ENCODE data around the gene COX4I1. TPM values are rescaled to one million over a fixed set of nuclear protein-coding genes. Genes with fewer than 3 reads are reported as not detected.

COX4I1 gene
- total and polyA plus RNA-seq, 10 of the 15 experiments (the other 5 are each of a cell fraction or from before 2014, with no cell fraction given) = 480 to 1,889 (median 872) TPM

DNA sequence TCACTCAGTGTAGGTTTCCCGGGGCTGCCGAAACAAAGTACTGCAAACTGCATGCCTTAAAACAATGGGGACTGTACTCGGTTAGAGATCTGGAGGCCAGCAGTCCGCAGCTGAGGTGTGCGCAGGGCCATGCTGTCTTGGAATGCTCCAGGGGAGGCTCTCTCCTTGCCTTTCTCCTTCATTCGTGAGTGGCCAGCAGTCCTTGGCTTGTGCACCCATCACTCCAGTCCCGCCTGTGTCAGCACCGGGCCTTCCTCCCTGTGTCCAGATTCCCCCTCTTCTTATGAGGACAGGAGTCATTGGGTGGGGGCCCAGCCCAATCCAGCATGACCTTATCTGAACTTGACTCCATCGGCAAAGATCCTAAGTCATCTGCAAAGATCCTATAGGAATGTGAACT is 43.4 kb downstream of the COX4I1 start:
- DNase-seq (ENCODE audit: low read depth, low spot score) = no peak
- H3K27me3 ChIP-seq (replicated peaks in 1 of 2; ENCODE audit: control insufficient read depth in 2 of 2, insufficient read depth in 2 of 2, low read length in 1 of 2) = no peaks in the 10 kb centered on the region

More for the DNA sequence above, 43.4 kb downstream of the COX4I1 start:
- Histone ChIP-seq H3K27ac (ENCODE audit: control insufficient read depth, insufficient read depth) (no peak overlapping the region), H3K36me3 (ENCODE audit: control insufficient read depth in 2 of 2, insufficient read depth in 2 of 2, low read length in 1 of 2) (no peaks in the 10 kb centered on the region), H3K9me3 (replicated peaks; ENCODE audit: control insufficient read depth, insufficient read depth, low read length) (no peaks in the 10 kb centered on the region; the same call in 2 of the 3 replicates), H4K20me1 (ENCODE audit: control insufficient read depth, insufficient read depth) (no peaks in the 10 kb centered on the region), H2AFZ (ENCODE audit: control insufficient read depth, low read depth, low read length) (no peak overlapping the region), H3K9ac (ENCODE audit: control insufficient read depth, insufficient read depth, low read length) (no peak overlapping the region), H3K79me2 (ENCODE audit: control insufficient read depth, insufficient read depth, low read length) (no peaks in the 10 kb centered on the region), H3K4me2 (ENCODE audit: control insufficient read depth, insufficient read depth) (no peak overlapping the region), H3K4me1 (ENCODE audit: control insufficient read depth, insufficient read depth, low read length) (no peaks in the 10 kb centered on the region; the same call in 1 of the 2 replicates), H3K4me3 (no peak overlapping the region)
- CTCF ChIA-PET = interaction anchor here (1.0 kb wide), 1 partner anchor 24 kb away, joined by 4 read pairs; no protein-coding TSS in a partner anchor
- no TSS peak for BruUV-seq (replicated peaks)
- WGBS (ENCODE audit: insufficient coverage, insufficient replicate concordance, low lambda C conversion rate, missing lambda C conversion rate) = 77% methylated on average over 9 of the region's 9 CpGs
- no peak for TF ChIP-seq NR2C2 (IDR thresholded peaks at IDR 0.05; ENCODE audit: borderline replicate concordance, control insufficient read depth, insufficient read length, low read depth)
- TF ChIP-seq MTA2 (IDR thresholded peaks at IDR 0.05; ENCODE audit: low read depth) = no peak
- TF ChIP-seq ESRRA (IDR thresholded peaks at IDR 0.05; ENCODE audit: low read length) = no peak
- no peak for TF ChIP-seq PML (IDR thresholded peaks at IDR 0.05; ENCODE audit: low read length)
- no peak for TF ChIP-seq RBBP5 (conservative IDR thresholded peaks at IDR 0.05)
- TF ChIP-seq RCOR1 (conservative IDR thresholded peaks at IDR 0.05; ENCODE audit: low read depth, low read length) = no peak
- TF ChIP-seq YBX1 (IDR thresholded peaks at IDR 0.05) = no peak
- TF ChIP-seq NFYB (IDR thresholded peaks at IDR 0.05; ENCODE audit: insufficient read depth, low read depth, low read length) = no peak
- no peak for TF ChIP-seq SMC3 (IDR thresholded peaks at IDR 0.05; ENCODE audit: borderline replicate concordance, low read length)
- TF ChIP-seq ZBED1 (IDR thresholded peaks at IDR 0.05; ENCODE audit: borderline replicate concordance) = no peak
- TF ChIP-seq ZNF687 (IDR thresholded peaks at IDR 0.05) = no peak
- TF ChIP-seq, protein P1, sequence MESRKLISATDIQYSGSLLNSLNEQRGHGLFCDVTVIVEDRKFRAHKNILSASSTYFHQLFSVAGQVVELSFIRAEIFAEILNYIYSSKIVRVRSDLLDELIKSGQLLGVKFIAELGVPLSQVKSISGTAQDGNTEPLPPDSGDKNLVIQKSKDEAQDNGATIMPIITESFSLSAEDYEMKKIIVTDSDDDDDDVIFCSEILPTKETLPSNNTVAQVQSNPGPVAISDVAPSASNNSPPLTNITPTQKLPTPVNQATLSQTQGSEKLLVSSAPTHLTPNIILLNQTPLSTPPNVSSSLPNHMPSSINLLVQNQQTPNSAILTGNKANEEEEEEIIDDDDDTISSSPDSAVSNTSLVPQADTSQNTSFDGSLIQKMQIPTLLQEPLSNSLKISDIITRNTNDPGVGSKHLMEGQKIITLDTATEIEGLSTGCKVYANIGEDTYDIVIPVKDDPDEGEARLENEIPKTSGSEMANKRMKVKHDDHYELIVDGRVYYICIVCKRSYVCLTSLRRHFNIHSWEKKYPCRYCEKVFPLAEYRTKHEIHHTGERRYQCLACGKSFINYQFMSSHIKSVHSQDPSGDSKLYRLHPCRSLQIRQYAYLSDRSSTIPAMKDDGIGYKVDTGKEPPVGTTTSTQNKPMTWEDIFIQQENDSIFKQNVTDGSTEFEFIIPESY (IDR thresholded peaks at IDR 0.05) = no peak
- no peak for TF ChIP-seq SUZ12 (IDR thresholded peaks at IDR 0.05; ENCODE audit: unreplicated experiment)
- TF ChIP-seq YY1 (IDR thresholded peaks at IDR 0.05; ENCODE audit: low read depth, low read length) = no peak
- TF ChIP-seq TAF1 (IDR thresholded peaks at IDR 0.05; ENCODE audit: borderline replicate concordance, low read depth, low read length) = no peak
- TF ChIP-seq MYC (IDR thresholded peaks at IDR 0.05; ENCODE audit: insufficient read depth, insufficient read length, insufficient replicate concordance, low read length, severe bottlenecking) = no peak
- in situ Hi-C loops (cut with MboI) = no loop called here
- FAIRE-seq (no peak), ATAC-seq (no peak)
- intact Hi-C loops (cut with micrococcal nuclease; ENCODE audit: unreplicated experiment) = no loop called here
- RAD21 ChIA-PET (ENCODE audit: unreplicated experiment) = interaction anchor here (0.9 kb wide), 1 partner anchor 57 kb away, joined by 3 read pairs; no protein-coding TSS in a partner anchor
- POLR2A ChIA-PET = no interaction called here
- SMC1A ChIA-PET (ENCODE audit: uncharacterized antibody, unreplicated experiment) = no interaction called here

Measured in GM12878 (cell line).